GM23338 (cell line): Measurements from ENCODE around the gene PSMB5.

Experiments used
- EZH2 ChIP-seq: fragments of 200-600 bp; sonication (generic); IDR thresholded peaks from one replicate; pipeline ENCODE4 v1.8.0; 2017; ENCODE audit warnings: antibody characterized with exemption, mild to moderate bottlenecking, low read depth; ENCODE audit not compliant: unreplicated experiment
- EZH2phosphoT487 ChIP-seq: fragments of 200-600 bp; sonication (generic); IDR thresholded peaks from one replicate; pipeline ENCODE4 v1.8.1; 2018; ENCODE audit warnings: antibody characterized with exemption; ENCODE audit not compliant: unreplicated experiment
- JUNB ChIP-seq: IDR thresholded peaks from one replicate; pipeline ENCODE4 v1.6.1; 2016; ENCODE audit warnings: antibody characterized with exemption; ENCODE audit not compliant: unreplicated experiment
- TF ChIP-seq, protein P1 (sequence below), 2 experiments: fragments of 200-600 bp in 1 of 2; sonication (generic) in 1 of 2; conservative IDR thresholded peaks; 2 replicates each; pipeline versions ENCODE4 v1.5.1 to v1.6.1; 2016 to 2017; ENCODE audit warnings: antibody characterized with exemption in 2 of 2, low read depth in 2 of 2, mild to moderate bottlenecking in 2 of 2, moderate library complexity in 1 of 2

DNA sequence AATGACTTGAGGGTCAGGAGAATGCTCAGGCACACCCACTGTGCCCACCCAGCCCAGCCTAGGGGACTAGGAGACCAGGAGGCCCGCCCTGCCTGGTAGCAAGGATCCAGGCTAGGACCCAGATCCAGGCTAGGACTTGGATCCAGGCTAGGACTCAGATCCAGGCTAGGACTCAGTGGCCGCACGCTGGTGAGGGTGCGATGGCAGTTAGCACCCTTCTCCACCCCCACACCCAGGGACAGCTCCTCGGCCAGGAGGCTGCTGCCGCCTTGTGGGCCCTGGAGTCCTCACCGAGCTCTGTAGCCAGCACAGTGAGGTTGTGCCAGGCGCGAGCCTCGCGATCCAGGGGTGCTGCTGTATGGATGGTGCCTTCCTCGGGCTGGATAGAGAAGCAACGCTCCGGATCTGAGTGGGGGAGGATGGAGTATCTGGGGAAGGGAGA lies 17.5 kb upstream of the PSMB5 start:
- TF ChIP-seq, protein P1, sequence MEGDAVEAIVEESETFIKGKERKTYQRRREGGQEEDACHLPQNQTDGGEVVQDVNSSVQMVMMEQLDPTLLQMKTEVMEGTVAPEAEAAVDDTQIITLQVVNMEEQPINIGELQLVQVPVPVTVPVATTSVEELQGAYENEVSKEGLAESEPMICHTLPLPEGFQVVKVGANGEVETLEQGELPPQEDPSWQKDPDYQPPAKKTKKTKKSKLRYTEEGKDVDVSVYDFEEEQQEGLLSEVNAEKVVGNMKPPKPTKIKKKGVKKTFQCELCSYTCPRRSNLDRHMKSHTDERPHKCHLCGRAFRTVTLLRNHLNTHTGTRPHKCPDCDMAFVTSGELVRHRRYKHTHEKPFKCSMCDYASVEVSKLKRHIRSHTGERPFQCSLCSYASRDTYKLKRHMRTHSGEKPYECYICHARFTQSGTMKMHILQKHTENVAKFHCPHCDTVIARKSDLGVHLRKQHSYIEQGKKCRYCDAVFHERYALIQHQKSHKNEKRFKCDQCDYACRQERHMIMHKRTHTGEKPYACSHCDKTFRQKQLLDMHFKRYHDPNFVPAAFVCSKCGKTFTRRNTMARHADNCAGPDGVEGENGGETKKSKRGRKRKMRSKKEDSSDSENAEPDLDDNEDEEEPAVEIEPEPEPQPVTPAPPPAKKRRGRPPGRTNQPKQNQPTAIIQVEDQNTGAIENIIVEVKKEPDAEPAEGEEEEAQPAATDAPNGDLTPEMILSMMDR (conservative IDR thresholded peaks at IDR 0.05; ENCODE audit: low read depth in 2 of 2), result peak; percentile 40 to 86
- TF ChIP-seq EZH2, result no peak
- TF ChIP-seq EZH2phosphoT487, result no peak
- no peak for TF ChIP-seq JUNB
